CD14-positive monocyte (primary cell): ENCODE measurements around the gene ZNF410. TPM values are rescaled to one million over a fixed set of nuclear protein-coding genes. Genes with fewer than 3 reads are reported as not detected.

ENCODE experiments used
- DNase-seq, 3 donors: peaks; one replicate each; pipeline ENCODE4 v3.0.0-alpha.2; 2011 to 2022
- H2AFZ ChIP-seq: 2 replicates; pipeline ENCODE4 v1.6.0; 2012; ENCODE audit warnings: mild to moderate bottlenecking, low read depth, low read length, inconsistent platforms; ENCODE audit not compliant: insufficient read depth, poor library complexity, severe bottlenecking
- H3K27ac ChIP-seq, 2 donors: 1 replicate in 1 of 2; 2 replicates in 1 of 2; pipeline ENCODE4 v1.5.1; 2012 to 2013; ENCODE audit warnings: low read length in 2 of 2, control low read depth in 1 of 2, inconsistent platforms in 1 of 2, low read depth in 1 of 2, mild to moderate bottlenecking in 1 of 2
- H3K27me3 ChIP-seq, 2 donors: one replicate each; pipeline versions ENCODE4 v1.6.0 to v1.6.1; 2011 to 2013; ENCODE audit warnings: low read length in 2 of 2; ENCODE audit not compliant: control insufficient read depth in 2 of 2, insufficient read depth in 2 of 2
- H3K36me3 ChIP-seq, 2 donors: replicated peaks in 1 of 2; 1 replicate in 1 of 2; 2 replicates in 1 of 2; pipeline versions ENCODE4 v1.5.1 to v1.6.1; 2012 to 2013; ENCODE audit warnings: low read length in 2 of 2, control low read depth in 1 of 2, inconsistent platforms in 1 of 2, mild to moderate bottlenecking in 1 of 2; ENCODE audit not compliant: insufficient read depth in 2 of 2, control insufficient read depth in 1 of 2
- H3K4me1 ChIP-seq, 2 donors: 1 replicate in 1 of 2; 2 replicates in 1 of 2; pipeline versions ENCODE4 v1.5.1 to v1.6.1; 2012 to 2013; ENCODE audit warnings: low read length in 2 of 2, control low read depth in 1 of 2, inconsistent platforms in 1 of 2, mild to moderate bottlenecking in 1 of 2, moderate library complexity in 1 of 2; ENCODE audit not compliant: insufficient read depth in 2 of 2, control insufficient read depth in 1 of 2
- H3K4me2 ChIP-seq: replicated peaks from 2 replicates; pipeline ENCODE3; 2012; ENCODE audit warnings: low read length, moderate library complexity, mild to moderate bottlenecking; ENCODE audit not compliant: poor library complexity, severe bottlenecking; ENCODE audit errors: extremely low read depth
- H3K4me3 ChIP-seq, 3 experiments: fragments of 200-600 bp in 1 of 3; sonication (generic) in 1 of 3; replicated peaks in 1 of 3; 1 replicate in 2 of 3; 2 replicates in 1 of 3; pipeline ENCODE4 v1.5.1; 2011 to 2013; ENCODE audit warnings: low read length in 3 of 3, mild to moderate bottlenecking in 3 of 3, control low read depth in 2 of 3, low read depth in 2 of 3, inconsistent platforms in 1 of 3, moderate library complexity in 1 of 3
- H3K79me2 ChIP-seq: 2 replicates; pipeline ENCODE4 v1.6.0; 2012; ENCODE audit warnings: mild to moderate bottlenecking, control low read depth, inconsistent platforms, low read length, moderate library complexity; ENCODE audit not compliant: insufficient read depth
- H3K9ac ChIP-seq: 2 replicates; pipeline ENCODE4 v1.6.0; 2017; ENCODE audit warnings: low read length, mild to moderate bottlenecking; ENCODE audit not compliant: insufficient read depth, poor library complexity, severe bottlenecking
- H3K9me3 ChIP-seq, 2 donors: replicated peaks in 1 of 2; 1 replicate in 1 of 2; 2 replicates in 1 of 2; pipeline versions ENCODE4 v1.5.1 to v1.6.1; 2012 to 2013; ENCODE audit warnings: low read length in 2 of 2, control low read depth in 1 of 2; ENCODE audit not compliant: control insufficient read depth in 1 of 2, insufficient read depth in 1 of 2
- H4K20me1 ChIP-seq: 2 replicates; pipeline ENCODE4 v1.6.0; 2012; ENCODE audit warnings: mild to moderate bottlenecking, low read length, control low read depth, moderate library complexity; ENCODE audit not compliant: insufficient read depth
- H3K27ac Mint-ChIP-seq, 7 donors: one replicate each; pipeline ENCODE4 v1.8.0; 2020; ENCODE audit warnings: mild to moderate bottlenecking in 7 of 7, mixed read lengths in 7 of 7, moderate library complexity in 6 of 7, inconsistent platforms in 2 of 7
- H3K27me3 Mint-ChIP-seq, 3 donors: one replicate each; pipeline ENCODE4 v1.8.0; 2021 to 2022; ENCODE audit warnings: low read depth in 3 of 3, mild to moderate bottlenecking in 3 of 3, mixed read lengths in 3 of 3, moderate library complexity in 3 of 3, inconsistent platforms in 1 of 3
- H3K36me3 Mint-ChIP-seq, 2 donors: one replicate each; pipeline ENCODE4 v1.8.0; 2020; ENCODE audit warnings: mixed read lengths in 2 of 2, inconsistent platforms in 1 of 2, mild to moderate bottlenecking in 1 of 2
- H3K4me1 Mint-ChIP-seq: one replicate; pipeline ENCODE4 v1.8.0; 2020; ENCODE audit warnings: mild to moderate bottlenecking, mixed read lengths
- H3K4me3 Mint-ChIP-seq, 2 donors: one replicate each; pipeline ENCODE4 v1.8.0; 2020; ENCODE audit warnings: mild to moderate bottlenecking in 2 of 2, mixed read lengths in 2 of 2, moderate library complexity in 1 of 2
- H3K9me3 Mint-ChIP-seq, 7 donors: one replicate each; pipeline ENCODE4 v1.8.0; 2020 to 2022; ENCODE audit warnings: mixed read lengths in 7 of 7, mild to moderate bottlenecking in 6 of 7, moderate library complexity in 6 of 7, inconsistent platforms in 2 of 7
- CTCF ChIP-seq: fragments of 200-600 bp; IDR thresholded peaks from one replicate; pipeline ENCODE4 v1.8.0; 2022; ENCODE audit warnings: antibody characterized with exemption, mild to moderate bottlenecking
- WGBS: methylation state at CpG from one replicate; pipeline ENCODE4 v1.1.5; 2013; ENCODE audit warnings: missing lambda C conversion rate; ENCODE audit not compliant: insufficient coverage; 5-methylcytosine and 5-hydroxymethylcytosine counted together
- intact Hi-C, 2 donors: fragments of 100-400 bp; cut with micrococcal nuclease; formaldehyde crosslinking; loops; one replicate each; pipeline versions ENCODE4 v1.15.0 to v1.15.1; 2023
- polyA plus RNA-seq, 3 donors: library from polyadenylated mRNA; depleted of rRNA in 1 of 3; unstranded in 2 of 3; stranded (reverse) in 1 of 3; fragments of 300-500 nt in 2 of 3; fragments of >200 nt in 1 of 3; fragmentation: Illumina TruSeq in 2 of 3; gene quantifications; 1 replicate in 2 of 3; 2 replicates in 1 of 3; pipeline ENCODE4 v1.2.3, GENCODE V29; 2012 to 2021

ZNF410 gene
- polyA plus RNA-seq, 3 donors = 20.4 to 53.3 (median 42.5) TPM

- no peak overlapping the region for H3K27ac ChIP-seq
- H3K27me3 Mint-ChIP-seq = no peaks in the 10 kb centered on the region
- TF ChIP-seq CTCF = no peak
- H2AFZ ChIP-seq = no peak overlapping the region
- H3K4me2 ChIP-seq = no peak overlapping the region
- H3K79me2 ChIP-seq = no peaks in the 10 kb centered on the region
- no peak overlapping the region for H3K4me3 ChIP-seq
- intact Hi-C loops = no loop called here
- H3K9me3 ChIP-seq = no peaks in the 10 kb centered on the region
- H3K36me3 Mint-ChIP-seq = no peaks in the 10 kb centered on the region
- no peak overlapping the region for H3K9ac ChIP-seq
- H3K36me3 ChIP-seq = no peaks in the 10 kb centered on the region
- peak overlapping the region in 1 of 7 donors; percentile 30 for H3K27ac Mint-ChIP-seq
- H4K20me1 ChIP-seq = no peaks in the 10 kb centered on the region
- no peak for DNase-seq
- H3K9me3 Mint-ChIP-seq = no peaks in the 10 kb centered on the region
- no peaks in the 10 kb centered on the region for H3K27me3 ChIP-seq
- no peak overlapping the region for H3K4me3 Mint-ChIP-seq
- no peaks in the 10 kb centered on the region for H3K4me1 Mint-ChIP-seq
- no peaks in the 10 kb centered on the region for H3K4me1 ChIP-seq
- no CpG with 5 or more reads among the region's 2 CpGs for WGBS
Observed at GRCh38 chr14:73870525-73871235, 16.0 kb upstream of the ZNF410 start.

- no peak overlapping the region for H2AFZ ChIP-seq
- H4K20me1 ChIP-seq = no peaks in the 10 kb centered on the region
- intact Hi-C loops = no loop called here
- H3K27me3 ChIP-seq = no peaks in the 10 kb centered on the region
- no peaks in the 10 kb centered on the region for H3K4me1 Mint-ChIP-seq
- no peak for TF ChIP-seq CTCF
- no peaks in the 10 kb centered on the region for H3K9me3 ChIP-seq
- H3K36me3 ChIP-seq = no peaks in the 10 kb centered on the region
- H3K9me3 Mint-ChIP-seq = no peaks in the 10 kb centered on the region
- H3K27ac Mint-ChIP-seq = no peak overlapping the region
- no peak overlapping the region for H3K9ac ChIP-seq
- H3K4me1 ChIP-seq = no peaks in the 10 kb centered on the region
- no peaks in the 10 kb centered on the region for H3K27me3 Mint-ChIP-seq
- no CpG with 5 or more reads among the region's 3 CpGs for WGBS
- no peak for DNase-seq
- H3K36me3 Mint-ChIP-seq = no peaks in the 10 kb centered on the region
- H3K79me2 ChIP-seq = no peaks in the 10 kb centered on the region
- no peak overlapping the region for H3K4me3 Mint-ChIP-seq
- no peak overlapping the region for H3K27ac ChIP-seq
- no peak overlapping the region for H3K4me3 ChIP-seq
- no peak overlapping the region for H3K4me2 ChIP-seq
Observed at GRCh38 chr14:73873660-73874059, 13.0 kb upstream of the ZNF410 start.
